ENCODE measurements around the gene SHB.

SHB gene

DNA sequence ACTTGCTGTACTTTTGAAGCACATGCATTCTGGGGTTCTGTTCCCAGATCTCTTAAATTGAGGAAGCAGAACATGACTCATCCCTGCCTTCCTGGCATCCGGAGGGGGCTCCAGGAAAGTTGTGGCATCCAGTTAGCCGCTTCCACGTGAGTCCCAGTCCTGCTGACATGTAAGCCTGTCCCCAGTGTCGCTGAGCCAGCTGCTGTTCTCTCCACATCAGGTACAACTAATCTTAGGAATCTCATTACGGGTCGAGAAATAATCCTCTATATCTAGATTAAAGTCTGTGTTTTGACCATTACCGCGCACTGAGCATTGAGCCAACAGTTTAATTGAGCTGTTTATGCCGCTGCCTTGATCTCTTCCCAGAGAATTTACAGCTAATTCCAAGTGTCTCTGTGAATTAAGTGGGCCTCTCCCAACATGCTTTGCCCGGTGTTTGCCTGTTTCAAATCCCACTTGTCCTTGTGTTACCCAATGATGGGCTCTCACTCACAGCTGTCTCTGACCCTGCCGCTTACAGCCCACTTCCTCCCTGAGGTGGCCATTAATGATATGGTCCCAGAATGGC is 10.5 kb upstream of the SHB start:
- DNase-seq, result no peak
- H2AFZ ChIP-seq (ENCODE audit: low read length), result no peak overlapping the region
- no peak overlapping the region for H3K27ac ChIP-seq (ENCODE audit: low read length)

DNA sequence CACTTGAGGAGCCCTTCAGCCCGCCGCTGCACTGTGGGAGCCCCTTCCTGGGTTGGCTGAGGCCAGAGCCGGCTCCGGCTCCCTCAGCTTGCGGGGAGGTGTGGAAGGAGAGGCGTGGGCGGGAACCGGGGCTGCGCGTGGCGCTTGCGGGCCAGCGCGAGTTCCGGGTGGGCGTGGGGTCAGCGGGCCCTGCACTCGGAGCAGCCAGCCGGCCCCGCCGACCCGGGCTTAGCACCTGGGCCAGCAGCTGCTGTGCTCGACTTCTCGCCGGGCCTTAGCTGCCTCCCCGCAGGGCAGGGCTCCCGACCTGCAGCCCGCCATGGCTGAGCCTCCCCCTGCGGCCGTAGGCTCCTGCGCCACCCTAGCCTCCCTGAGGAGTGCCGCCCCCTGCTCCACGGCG is 6.2 kb upstream of the SHB start:
- H3K9ac ChIP-seq (ENCODE audit: low read length), result no peak overlapping the region
- H2AFZ ChIP-seq (ENCODE audit: low read length), result no peak overlapping the region
- no peaks in the 10 kb centered on the region for H3K9me3 ChIP-seq (replicated peaks; ENCODE audit: insufficient read depth, low read length)
- peaks cover 2% of the 10 kb centered on the region; the same call in 1 of the 2 replicates for H3F3A ChIP-seq (ENCODE audit: insufficient read depth, low read length)
- no peak for DNase-seq
- H4K20me1 ChIP-seq (ENCODE audit: insufficient read depth, low read length), result no peaks in the 10 kb centered on the region
- no peaks in the 10 kb centered on the region for H3K9me2 ChIP-seq (replicated peaks; ENCODE audit: insufficient read depth, low read length)
- peaks cover 2% of the 10 kb centered on the region; the same call in 1 of the 2 replicates for H3K4me1 ChIP-seq (ENCODE audit: low read length)
- H3K27ac ChIP-seq (ENCODE audit: low read length), result no peak overlapping the region
- TF ChIP-seq EZH2 (optimal IDR thresholded peaks at IDR 0.05; ENCODE audit: low read depth, low read length), result no peak
- no peak for TF ChIP-seq EZH2phosphoT487 (IDR thresholded peaks at IDR 0.05; ENCODE audit: low read length)
- TF ChIP-seq, protein P1, sequence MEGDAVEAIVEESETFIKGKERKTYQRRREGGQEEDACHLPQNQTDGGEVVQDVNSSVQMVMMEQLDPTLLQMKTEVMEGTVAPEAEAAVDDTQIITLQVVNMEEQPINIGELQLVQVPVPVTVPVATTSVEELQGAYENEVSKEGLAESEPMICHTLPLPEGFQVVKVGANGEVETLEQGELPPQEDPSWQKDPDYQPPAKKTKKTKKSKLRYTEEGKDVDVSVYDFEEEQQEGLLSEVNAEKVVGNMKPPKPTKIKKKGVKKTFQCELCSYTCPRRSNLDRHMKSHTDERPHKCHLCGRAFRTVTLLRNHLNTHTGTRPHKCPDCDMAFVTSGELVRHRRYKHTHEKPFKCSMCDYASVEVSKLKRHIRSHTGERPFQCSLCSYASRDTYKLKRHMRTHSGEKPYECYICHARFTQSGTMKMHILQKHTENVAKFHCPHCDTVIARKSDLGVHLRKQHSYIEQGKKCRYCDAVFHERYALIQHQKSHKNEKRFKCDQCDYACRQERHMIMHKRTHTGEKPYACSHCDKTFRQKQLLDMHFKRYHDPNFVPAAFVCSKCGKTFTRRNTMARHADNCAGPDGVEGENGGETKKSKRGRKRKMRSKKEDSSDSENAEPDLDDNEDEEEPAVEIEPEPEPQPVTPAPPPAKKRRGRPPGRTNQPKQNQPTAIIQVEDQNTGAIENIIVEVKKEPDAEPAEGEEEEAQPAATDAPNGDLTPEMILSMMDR (IDR thresholded peaks at IDR 0.05; ENCODE audit: low read length), result no peak
- H3K4me3 ChIP-seq (ENCODE audit: low read length), result no peak overlapping the region
- no peak overlapping the region for H3K4me2 ChIP-seq (ENCODE audit: low read depth, low read length)
- H3K27me3 ChIP-seq (replicated peaks; ENCODE audit: insufficient read depth, low read length), result no peaks in the 10 kb centered on the region
- no peaks in the 10 kb centered on the region for H3K79me2 ChIP-seq (ENCODE audit: low read length)
- no peaks in the 10 kb centered on the region for H3K36me3 ChIP-seq (replicated peaks; ENCODE audit: insufficient read depth, low read length)

More for the DNA sequence above, 10.5 kb upstream of the SHB start:
- H3K9me2 ChIP-seq (replicated peaks; ENCODE audit: insufficient read depth, low read length), result no peaks in the 10 kb centered on the region
- TF ChIP-seq EZH2phosphoT487 (IDR thresholded peaks at IDR 0.05; ENCODE audit: low read length) (no peak), EZH2 (optimal IDR thresholded peaks at IDR 0.05; ENCODE audit: low read depth, low read length) (no peak)
- TF ChIP-seq, protein P1 (IDR thresholded peaks at IDR 0.05; ENCODE audit: low read length), result no peak
- H3K9ac ChIP-seq (ENCODE audit: low read length), result no peak overlapping the region
- H3F3A ChIP-seq (ENCODE audit: insufficient read depth, low read length), result no peaks in the 10 kb centered on the region
- no peaks in the 10 kb centered on the region for H3K27me3 ChIP-seq (replicated peaks; ENCODE audit: insufficient read depth, low read length)
- no peak overlapping the region for H3K4me2 ChIP-seq (ENCODE audit: low read depth, low read length)
- H3K9me3 ChIP-seq (replicated peaks; ENCODE audit: insufficient read depth, low read length), result no peaks in the 10 kb centered on the region
- no peaks in the 10 kb centered on the region for H4K20me1 ChIP-seq (ENCODE audit: insufficient read depth, low read length)
- no peaks in the 10 kb centered on the region for H3K79me2 ChIP-seq (ENCODE audit: low read length)
- H3K4me1 ChIP-seq (ENCODE audit: low read length), result no peaks in the 10 kb centered on the region
- no peak overlapping the region for H3K4me3 ChIP-seq (ENCODE audit: low read length)
- no peaks in the 10 kb centered on the region for H3K36me3 ChIP-seq (replicated peaks; ENCODE audit: insufficient read depth, low read length)

DNA sequence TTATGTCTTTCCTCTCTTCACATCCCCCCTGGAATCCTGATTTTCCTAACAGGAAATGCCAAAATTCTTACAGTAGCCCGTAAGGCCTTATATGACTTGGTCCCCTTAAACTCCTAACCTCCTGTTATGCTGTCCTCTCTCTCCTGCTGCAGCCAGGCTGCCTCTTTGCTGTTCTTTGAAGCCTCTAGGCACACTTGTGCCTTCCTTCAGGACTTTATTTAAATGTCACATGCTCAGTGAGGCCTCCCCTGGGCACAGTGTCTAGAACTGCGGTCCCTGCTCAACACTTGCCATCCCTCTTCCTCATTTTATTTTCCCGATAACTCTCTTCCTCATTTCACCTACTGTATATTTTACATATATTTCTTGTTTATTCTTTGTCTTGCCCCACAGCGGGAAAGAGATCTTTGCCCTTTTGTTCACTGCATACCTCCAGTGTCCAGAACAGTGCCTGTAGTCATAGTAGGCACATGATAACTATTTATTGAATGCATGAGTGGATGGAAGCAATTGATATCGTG is 5.5 kb upstream of the SHB start:
- no peak overlapping the region for H3K4me3 ChIP-seq (ENCODE audit: low read length)
- H3K36me3 ChIP-seq (replicated peaks; ENCODE audit: insufficient read depth, low read length), result no peaks in the 10 kb centered on the region
- no peaks in the 10 kb centered on the region for H3K9me3 ChIP-seq (replicated peaks; ENCODE audit: insufficient read depth, low read length)
- H2AFZ ChIP-seq (ENCODE audit: low read length), result no peak overlapping the region
- peaks cover 3% of the 10 kb centered on the region; the same call in 1 of the 2 replicates for H3K4me1 ChIP-seq (ENCODE audit: low read length)
- H3K27ac ChIP-seq (ENCODE audit: low read length), result no peak overlapping the region
- no peaks in the 10 kb centered on the region for H3K79me2 ChIP-seq (ENCODE audit: low read length)
- peaks cover 4% of the 10 kb centered on the region; the same call in 1 of the 2 replicates for H3F3A ChIP-seq (ENCODE audit: insufficient read depth, low read length)
- H3K9me2 ChIP-seq (replicated peaks; ENCODE audit: insufficient read depth, low read length), result no peaks in the 10 kb centered on the region
- H3K27me3 ChIP-seq (replicated peaks; ENCODE audit: insufficient read depth, low read length), result no peaks in the 10 kb centered on the region
- TF ChIP-seq, protein P1 (IDR thresholded peaks at IDR 0.05; ENCODE audit: low read length), result no peak
- TF ChIP-seq EZH2 (optimal IDR thresholded peaks at IDR 0.05; ENCODE audit: low read depth, low read length) (no peak), EZH2phosphoT487 (IDR thresholded peaks at IDR 0.05; ENCODE audit: low read length) (no peak)
- H4K20me1 ChIP-seq (ENCODE audit: insufficient read depth, low read length), result no peaks in the 10 kb centered on the region
- H3K9ac ChIP-seq (ENCODE audit: low read length), result no peak overlapping the region
- H3K4me2 ChIP-seq (ENCODE audit: low read depth, low read length), result no peak overlapping the region
- DNase-seq, result no peak
